GM18909 (cell line): ENCODE measurements around the gene GPR180.
A peak's percentile ranks its signal among the peaks of the same experiment; 100 is the strongest.

Source experiments
- ATAC-seq: cut with Tn5 transposase; IDR thresholded peaks from one replicate; pipeline ENCODE4 v1.9.1; 2021; ENCODE audit warnings: mild to moderate bottlenecking; ENCODE audit not compliant: unreplicated experiment, poor library complexity

Gene GPR180

DNA sequence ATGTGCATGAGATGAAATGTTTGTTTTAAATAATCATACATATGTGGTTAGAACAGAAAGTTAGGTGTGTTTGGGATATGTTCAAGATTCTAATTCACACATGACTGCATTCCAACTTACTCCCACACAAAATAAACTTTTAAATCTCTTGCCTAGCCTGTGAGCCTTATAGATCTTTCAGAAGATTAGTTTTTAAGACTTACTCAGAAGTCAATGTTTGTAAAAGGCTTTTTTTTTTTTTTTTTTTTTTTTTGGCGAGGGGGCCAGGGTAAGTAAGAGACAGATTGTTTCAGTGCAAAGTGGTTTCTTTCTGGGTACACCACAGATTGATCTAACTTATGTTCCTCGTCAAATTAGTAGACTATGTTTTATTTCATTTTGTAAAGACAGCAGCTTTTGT is 39.1 kb downstream of the GPR180 start:
- no peak for ATAC-seq

- ATAC-seq, result no peak
Observed at GRCh38 chr13:94641409-94641941, 39.8 kb downstream of the GPR180 start.

GRCh38 chr13:94646904-94647303 is 45.2 kb downstream of the GPR180 start:
- peak; percentile 65 for ATAC-seq

DNA sequence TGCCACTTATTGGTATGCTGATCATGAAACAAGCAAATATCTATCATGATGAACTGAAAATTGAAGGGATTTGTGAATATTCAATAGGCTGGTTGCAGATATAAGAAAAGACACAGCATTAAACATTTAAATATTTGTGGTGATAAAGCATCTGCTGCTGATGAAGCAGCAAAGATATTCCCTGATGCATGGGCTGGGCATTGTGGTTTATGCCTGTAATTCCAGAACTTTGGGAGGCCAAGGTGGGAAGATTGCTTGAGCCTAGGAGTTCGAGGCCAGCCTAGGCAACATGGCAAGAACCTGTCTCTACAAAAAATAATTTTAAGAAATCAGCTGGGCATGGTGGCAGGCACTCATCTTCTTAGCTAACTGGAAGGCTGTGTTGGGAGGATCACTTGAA is 54.5 kb downstream of the GPR180 start:
- ATAC-seq, result no peak

GRCh38 chr13:94656766-94657165 is 55.1 kb downstream of the GPR180 start:
- ATAC-seq, result peak; percentile 80

- peak; percentile 27 for ATAC-seq
Observed at GRCh38 chr13:94657167-94657566, 55.5 kb downstream of the GPR180 start.

GRCh38 chr13:94658926-94659597 is 57.4 kb downstream of the GPR180 start:
- no peak for ATAC-seq

DNA sequence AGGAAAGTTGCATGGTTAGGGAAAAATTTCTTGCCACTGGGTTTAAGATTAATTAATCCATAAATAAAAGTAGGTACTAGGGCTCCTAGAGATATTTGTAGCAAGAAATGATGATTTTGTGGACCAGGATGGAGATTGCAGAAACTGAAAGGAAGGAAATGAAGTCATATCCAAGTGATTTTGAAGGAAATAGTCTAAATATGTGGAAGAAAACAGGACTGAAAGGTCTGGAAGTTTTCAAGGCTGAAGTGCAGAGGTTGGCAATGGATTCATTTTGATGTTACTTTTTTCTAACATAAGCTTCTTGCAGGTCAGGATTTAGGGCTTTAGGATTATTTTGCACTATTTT is 57.9 kb downstream of the GPR180 start:
- no peak for ATAC-seq

- ATAC-seq, result no peak
Observed at GRCh38 chr13:94660695-94661326, 59.2 kb downstream of the GPR180 start.

DNA sequence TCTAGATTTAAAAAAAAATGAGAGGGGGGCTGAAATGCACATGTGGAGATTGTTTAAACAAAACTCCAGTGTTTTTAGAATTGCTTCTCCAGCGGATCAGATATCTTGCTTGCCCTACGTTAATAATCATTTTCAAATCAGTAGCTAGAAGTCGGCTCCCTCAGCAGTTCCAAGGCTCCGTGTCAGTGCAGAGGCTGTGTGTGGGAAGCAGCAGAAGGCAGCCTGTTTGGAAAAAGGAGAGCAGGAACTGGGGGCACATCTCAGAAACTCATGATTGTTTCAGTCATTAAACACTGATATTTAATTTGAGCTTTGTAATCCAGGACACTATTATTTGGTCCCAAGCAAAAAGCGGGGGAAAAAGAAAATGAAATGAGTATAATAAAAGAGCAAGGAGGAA is 59.7 kb downstream of the GPR180 start:
- ATAC-seq, result no peak

- no peak for ATAC-seq
Observed at GRCh38 chr13:94662274-94662945, 60.8 kb downstream of the GPR180 start.

- ATAC-seq, result no peak
Observed at GRCh38 chr13:94664889-94665288, 63.2 kb downstream of the GPR180 start.

DNA sequence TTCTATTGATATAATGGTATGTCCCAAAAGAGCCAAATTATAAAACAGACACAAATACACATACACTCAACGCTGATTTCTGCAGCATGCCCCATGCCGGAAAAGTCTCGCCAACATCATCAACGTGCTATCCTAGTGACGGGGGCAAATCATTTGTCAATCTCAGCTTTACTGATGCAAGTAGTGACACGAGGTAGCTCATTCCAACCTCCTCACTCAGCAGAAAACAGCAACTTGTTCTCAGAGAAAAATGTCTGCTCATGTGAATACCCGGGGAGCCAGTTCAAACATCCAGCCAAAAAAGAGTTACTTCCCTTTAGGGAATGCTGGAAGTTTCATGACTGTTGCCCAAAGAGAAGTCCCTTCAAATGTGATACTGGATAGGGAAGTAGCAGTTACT is 64.4 kb downstream of the GPR180 start:
- no peak for ATAC-seq

DNA sequence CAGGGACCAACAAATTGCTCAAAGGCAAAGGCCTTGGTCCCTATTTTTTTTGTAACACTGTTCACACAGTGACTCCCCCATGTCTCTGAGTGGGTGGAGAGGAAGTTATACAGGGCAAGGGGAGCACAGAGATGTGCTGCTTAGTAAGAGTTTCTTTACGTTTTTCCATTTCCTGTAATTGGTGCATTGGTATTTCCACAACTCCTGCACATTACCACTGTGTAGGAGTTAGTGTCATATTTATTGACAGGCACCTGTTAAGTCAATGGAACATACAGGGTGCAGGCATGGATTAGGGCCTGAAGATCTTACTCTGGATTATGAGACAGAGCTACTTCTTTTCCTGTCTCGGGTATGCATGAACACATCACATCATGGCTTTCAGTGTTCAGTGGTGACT is 65.5 kb downstream of the GPR180 start:
- peak; percentile 42 for ATAC-seq

- no peak for ATAC-seq
Observed at GRCh38 chr13:94672400-94672799, 70.7 kb downstream of the GPR180 start.

DNA sequence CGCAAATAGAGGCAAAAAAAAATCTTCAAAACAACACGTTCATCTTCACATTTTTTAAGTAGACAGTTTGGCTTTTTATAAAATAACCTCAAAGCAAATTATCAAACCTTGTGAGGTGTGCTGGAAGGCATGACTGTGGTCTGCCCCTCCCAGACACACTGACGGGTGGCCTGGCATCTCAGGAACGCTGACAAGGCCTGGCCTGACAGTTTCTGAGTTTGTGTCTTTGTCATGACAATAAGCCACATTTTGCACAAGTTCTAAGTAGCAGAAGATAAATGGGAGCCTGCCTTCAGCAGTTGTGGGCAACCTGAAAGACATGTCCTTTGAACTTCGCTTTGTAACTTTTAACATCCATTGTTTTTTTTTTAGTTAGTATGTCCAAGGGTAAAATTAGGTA is 72.2 kb downstream of the GPR180 start:
- ATAC-seq, result no peak

GRCh38 chr13:94674609-94675348 is 73.1 kb downstream of the GPR180 start:
- peak; percentile 81 for ATAC-seq

GRCh38 chr13:94677799-94678198 is 76.1 kb downstream of the GPR180 start:
- no peak for ATAC-seq

DNA sequence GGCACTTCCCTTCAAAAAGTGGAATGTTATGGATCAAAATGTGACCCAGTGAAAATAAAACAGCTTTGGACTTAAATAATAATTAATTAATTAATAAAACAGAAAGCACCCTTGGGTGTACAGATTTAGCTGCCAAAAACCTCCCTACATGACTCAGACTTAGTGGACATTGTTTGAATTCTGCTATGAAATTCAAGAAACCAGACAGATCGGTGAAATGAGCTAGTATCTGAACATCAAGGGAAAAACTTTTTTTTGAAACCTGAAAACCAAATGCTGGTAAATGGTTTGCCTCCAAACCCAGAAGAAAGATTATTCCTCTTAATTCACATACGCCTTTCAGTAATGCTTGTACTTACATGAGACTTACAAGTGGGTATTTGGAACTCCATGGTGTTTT is 77.2 kb downstream of the GPR180 start:
- ATAC-seq, result no peak

DNA sequence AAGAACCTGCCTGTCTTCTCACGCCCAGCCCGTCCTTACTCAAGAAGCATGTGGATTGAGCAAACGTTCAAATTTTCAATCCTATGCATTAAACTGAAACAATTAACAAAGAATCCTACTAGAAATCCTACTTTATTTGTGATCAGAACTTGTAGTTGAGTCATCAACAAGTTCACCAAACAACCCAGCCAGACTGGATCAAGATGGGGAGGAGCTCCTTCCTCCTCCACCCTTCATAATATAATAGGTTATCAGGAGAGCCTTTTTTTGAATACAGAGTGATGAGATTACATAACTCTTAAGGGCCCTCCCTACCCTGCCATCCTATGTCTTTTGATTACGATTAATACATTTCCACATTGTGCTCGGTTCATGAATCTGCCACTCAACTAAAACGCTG is 78.0 kb downstream of the GPR180 start:
- no peak for ATAC-seq

- no peak for ATAC-seq
Observed at GRCh38 chr13:94682229-94682628, 80.6 kb downstream of the GPR180 start.
